ENCODE measurements around the gene FBL. TPM values are rescaled to one million over a fixed set of nuclear protein-coding genes. Genes with fewer than 3 reads are reported as not detected.
"Not testable (repeated sequence)": the region's sequence is repeated elsewhere in the genome, so short reads cannot be mapped to it uniquely, and the experiment has no call there.

Gene FBL
- total RNA-seq = 10 to 100 TPM; 63.7 to 88.5 TPM

DNA sequence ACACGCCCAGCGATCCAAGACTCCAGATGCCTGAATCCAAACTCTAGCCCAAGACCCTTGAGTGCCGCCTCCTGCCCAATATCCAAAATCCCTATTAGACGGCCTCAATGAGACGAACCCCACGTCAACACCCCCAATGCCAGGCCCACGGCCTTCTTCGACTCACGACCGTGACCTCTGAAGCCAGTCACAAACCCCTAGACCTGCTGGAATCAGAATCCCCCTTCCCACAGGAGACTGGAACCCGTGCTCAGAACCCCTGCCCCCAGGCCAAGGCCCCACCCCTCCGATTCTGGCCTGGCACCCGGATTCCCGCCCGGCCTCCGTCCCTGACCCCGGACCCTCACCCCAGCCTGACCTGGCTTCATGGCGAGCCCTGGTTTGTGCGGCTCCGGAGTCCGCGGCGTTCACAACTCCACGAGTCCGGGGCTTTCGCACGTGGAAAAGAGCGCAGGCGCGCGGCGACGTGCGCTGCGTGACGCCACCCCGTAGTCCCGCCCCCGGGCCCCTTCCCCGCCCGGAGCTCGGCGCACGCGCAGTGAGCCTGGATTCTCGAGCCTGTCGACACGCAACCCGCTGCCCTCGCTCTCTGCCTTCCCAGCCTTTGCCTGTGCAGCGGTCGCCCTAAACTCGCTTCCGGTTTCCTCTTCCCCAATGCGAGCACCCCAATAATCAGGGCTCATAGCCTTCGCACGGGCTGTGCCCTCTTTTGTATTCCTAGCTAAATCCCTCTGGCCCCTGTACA, at the start of gene FBL:
Gene FBL, minus strand, starts transcription at position 447 of the 745 bp plus-strand sequence. Its CDS starts 79 bp downstream, at position 368.
- Histone ChIP-seq H3K9me3 (no peaks in the 10 kb centered on the region), H3K27me3 (no peaks in the 10 kb centered on the region), H3K27ac (peak within 1 kb of the TSS; percentile 81 to 82), H3K36me3 (no peaks in the 10 kb centered on the region), H3K4me3 (peak within 1 kb of the TSS; percentile 75), H3K4me1 (peaks cover 0 to 33% of the 10 kb centered on the region in 2 donors)
- peak; percentile 93 for DNase-seq (ENCODE audit: low spot score)
- no peak for TF ChIP-seq CTCF (IDR thresholded peaks at IDR 0.05)

DNA sequence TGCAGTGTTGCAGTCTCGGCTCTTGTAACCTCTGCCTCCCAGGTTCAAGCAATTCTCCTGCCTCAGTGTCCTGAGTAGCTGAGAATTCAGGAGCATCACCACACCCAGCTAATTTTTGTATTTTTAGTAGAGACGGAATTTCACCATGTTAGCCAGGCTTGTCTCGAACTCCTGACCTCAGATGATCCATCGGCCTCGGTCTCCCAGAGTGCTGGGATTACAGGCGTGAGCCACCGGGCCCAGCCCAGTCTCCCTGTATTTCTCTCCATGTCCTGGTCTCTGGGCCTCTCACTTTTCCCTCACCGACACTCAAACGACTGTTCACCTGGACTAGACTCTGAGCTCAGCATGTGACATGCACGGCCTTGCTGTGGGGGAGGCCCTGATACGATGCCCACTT, 48.9 kb upstream of the FBL start:
- not testable (repeated sequence) for DNase-seq (ENCODE audit: low spot score); H3K27ac ChIP-seq

DNA sequence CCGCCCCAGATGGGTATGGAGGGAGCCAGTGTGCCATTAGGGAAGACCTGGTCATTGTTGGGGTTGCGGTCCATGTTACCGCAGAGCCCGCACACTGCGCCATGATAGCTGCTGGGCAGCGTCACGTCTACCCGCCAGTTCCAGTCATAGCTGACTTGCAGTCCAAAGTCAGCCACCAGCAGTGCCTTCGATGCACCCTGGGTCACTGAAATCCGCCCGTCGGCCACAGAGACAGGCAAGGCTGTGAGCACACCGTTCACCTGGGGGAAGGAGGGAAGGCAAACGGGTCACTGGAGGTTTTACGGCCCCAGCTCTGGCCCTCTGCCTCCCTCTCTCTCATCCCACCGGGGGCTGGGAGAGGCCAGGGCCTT, 48.0 kb upstream of the FBL start:
- H3K27ac ChIP-seq; H3K9me3 ChIP-seq; H3K4me1 ChIP-seq; H3K4me3 ChIP-seq; H3K36me3 ChIP-seq; H3K27me3 ChIP-seq; DNase-seq (ENCODE audit: low spot score): not testable (repeated sequence)

More for the DNA sequence above, 48.9 kb upstream of the FBL start:
- H3K4me1 ChIP-seq, H3K27me3 ChIP-seq, H3K4me3 ChIP-seq, H3K9me3 ChIP-seq, H3K36me3 ChIP-seq: not testable (repeated sequence)

DNA sequence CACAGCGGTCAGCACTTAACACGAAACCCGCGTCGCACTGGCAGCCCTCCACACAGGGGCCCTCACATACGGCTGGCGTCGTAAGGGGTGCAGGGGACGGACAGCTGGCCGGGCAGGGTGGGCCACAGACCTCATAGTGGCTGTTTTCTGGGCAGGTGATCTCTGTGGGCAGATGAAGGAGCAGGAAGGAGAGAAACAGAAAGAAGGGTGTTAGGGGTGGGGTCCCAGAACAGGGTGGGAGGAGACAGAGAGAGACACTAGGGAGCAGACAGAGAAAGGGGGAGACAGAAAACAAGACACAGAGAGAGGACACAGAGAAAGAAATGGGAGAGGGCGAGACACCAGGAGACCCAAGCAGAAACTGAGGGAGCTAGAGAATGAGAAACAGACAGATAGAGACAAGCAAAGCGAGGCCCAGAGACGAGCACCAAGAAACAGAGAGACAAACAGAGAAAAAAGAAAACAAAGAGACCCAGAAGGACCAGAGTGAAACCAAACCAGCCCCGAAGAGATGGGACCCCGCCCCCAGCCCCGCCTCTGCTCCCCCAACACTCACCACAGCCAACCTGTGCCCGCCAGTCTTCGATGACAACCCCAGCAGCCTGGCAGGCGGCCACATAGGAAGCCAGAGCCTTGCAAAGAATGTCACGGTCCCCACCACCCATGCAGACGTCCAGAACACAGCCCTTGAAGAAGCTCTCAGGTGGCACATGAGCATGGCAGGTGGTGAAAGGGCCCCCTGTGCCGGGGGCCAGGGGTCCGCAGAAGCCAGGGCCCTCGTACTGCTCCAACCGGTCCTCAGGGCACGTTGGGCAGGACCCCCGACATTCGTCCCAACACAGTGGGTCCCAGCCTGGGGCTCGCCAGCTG, 47.4 kb upstream of the FBL start:
- not testable (repeated sequence) for H3K27ac ChIP-seq; H3K36me3 ChIP-seq; H3K4me1 ChIP-seq; H3K9me3 ChIP-seq; H3K4me3 ChIP-seq; H3K27me3 ChIP-seq; DNase-seq (ENCODE audit: low spot score)

DNA sequence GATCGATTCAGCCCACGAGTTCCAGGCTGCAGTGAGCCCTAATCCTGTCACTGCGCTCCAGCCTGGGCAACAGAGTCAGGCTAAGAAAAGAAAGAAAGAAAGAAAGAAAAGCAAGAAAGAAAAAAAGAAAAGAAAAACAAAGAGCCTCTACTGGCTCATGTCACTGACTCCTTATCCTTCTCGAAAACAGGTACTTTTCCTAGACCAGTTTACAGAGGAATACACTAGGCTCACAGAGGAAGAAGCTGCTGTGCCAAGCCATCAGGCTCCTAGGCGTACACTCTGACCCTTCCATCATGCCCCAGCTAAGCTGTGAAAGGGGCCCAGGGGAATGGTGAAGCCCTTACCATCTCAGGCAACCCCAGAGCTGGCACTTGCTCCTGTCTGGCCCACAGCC, 46.3 kb upstream of the FBL start:
- H3K27me3 ChIP-seq; H3K4me3 ChIP-seq; H3K9me3 ChIP-seq; H3K36me3 ChIP-seq; DNase-seq (ENCODE audit: low spot score); H3K4me1 ChIP-seq; H3K27ac ChIP-seq: not testable (repeated sequence)

- not testable (repeated sequence) for H3K36me3 ChIP-seq, H3K27me3 ChIP-seq, H3K4me3 ChIP-seq, H3K9me3 ChIP-seq, H3K27ac ChIP-seq, H3K4me1 ChIP-seq
- DNase-seq (ENCODE audit: low spot score) = peak; percentile 54
These were observed 45.7 kb upstream of the FBL start for GRCh38 chr19:39891660-39892505.

GRCh38 chr19:39890755-39891551, 44.8 kb upstream of the FBL start:
- Histone ChIP-seq H3K4me3 (no peak overlapping the region), H3K9me3 (no peaks in the 10 kb centered on the region), H3K27ac (no peak overlapping the region), H3K4me1 (no peaks in the 10 kb centered on the region), H3K36me3 (no peaks in the 10 kb centered on the region), H3K27me3 (no peaks in the 10 kb centered on the region)
- TF ChIP-seq CTCF (IDR thresholded peaks at IDR 0.05) = no peak
- no peak for DNase-seq (ENCODE audit: low spot score)

DNA sequence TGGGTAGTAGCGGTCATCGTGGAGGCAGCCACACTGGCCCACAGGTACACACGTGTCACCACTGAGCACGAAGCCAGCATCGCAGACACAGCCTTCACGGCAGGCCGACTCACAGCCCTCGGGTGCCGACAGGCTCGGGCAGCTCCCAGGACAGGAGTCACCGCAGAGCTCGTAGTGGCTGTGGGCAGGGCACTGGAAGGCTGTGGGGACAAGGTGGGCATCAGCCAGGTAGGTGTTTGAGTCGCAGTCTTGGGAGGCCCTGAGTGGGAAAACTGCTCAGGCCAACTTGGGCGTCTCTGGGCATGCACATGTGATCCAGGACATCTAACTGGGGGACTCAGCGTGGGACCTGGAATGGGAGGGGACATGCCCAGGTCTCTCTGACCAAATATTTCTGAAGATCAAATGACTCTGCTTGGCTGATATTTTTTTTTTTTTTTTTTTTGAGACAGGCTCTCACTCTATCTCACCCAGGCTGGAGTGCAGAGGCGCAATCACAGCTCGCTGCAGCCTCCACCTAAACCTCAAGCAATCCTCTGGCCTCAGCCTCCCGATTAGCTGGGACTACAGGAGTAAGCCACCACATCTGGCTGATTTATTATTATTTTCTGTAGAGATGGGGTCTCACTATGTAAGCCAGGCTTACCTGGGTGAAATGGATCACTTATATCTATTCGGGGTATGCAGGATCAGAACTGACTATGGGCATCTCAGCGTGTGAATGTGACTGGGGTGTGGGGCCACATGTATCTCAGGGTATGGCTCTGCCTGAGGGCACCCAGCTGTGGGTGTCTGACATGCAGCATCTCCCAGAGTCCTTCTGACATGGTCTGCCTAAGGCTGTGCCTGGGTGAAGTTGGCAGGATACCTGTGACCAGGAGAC, 43.9 kb upstream of the FBL start:
- H3K4me3 ChIP-seq; H3K4me1 ChIP-seq; H3K27me3 ChIP-seq; H3K9me3 ChIP-seq; H3K36me3 ChIP-seq; H3K27ac ChIP-seq; DNase-seq (ENCODE audit: low spot score): not testable (repeated sequence)

GRCh38 chr19:39887456-39887951, 41.3 kb upstream of the FBL start:
- not testable (repeated sequence) for H3K4me1 ChIP-seq; H3K4me3 ChIP-seq; DNase-seq (ENCODE audit: low spot score); H3K27me3 ChIP-seq; H3K9me3 ChIP-seq; H3K36me3 ChIP-seq; H3K27ac ChIP-seq

- not testable (repeated sequence) for H3K9me3 ChIP-seq; H3K36me3 ChIP-seq; H3K27ac ChIP-seq; H3K4me3 ChIP-seq; H3K4me1 ChIP-seq; H3K27me3 ChIP-seq; DNase-seq (ENCODE audit: low spot score)
These were observed 39.8 kb upstream of the FBL start for GRCh38 chr19:39885821-39886554.
